Hepatocyte (in vitro differentiated cells): ENCODE data around the gene EPHA4.

ENCODE experiments used
- CTCF ChIP-seq: fragments of 200-600 bp; sonication (generic); IDR thresholded peaks from 2 replicates; pipeline ENCODE4 v1.5.1; 2016; ENCODE audit warnings: antibody characterized with exemption, mild to moderate bottlenecking; ENCODE audit not compliant: poor library complexity
- EZH2 ChIP-seq: fragments of 200-600 bp; sonication (generic); IDR thresholded peaks from 2 replicates; pipeline ENCODE4 v1.6.1; 2016; ENCODE audit warnings: antibody characterized with exemption, mild to moderate bottlenecking, borderline replicate concordance
- EZH2phosphoT487 ChIP-seq: fragments of 200-600 bp; sonication (generic); IDR thresholded peaks from one replicate; pipeline ENCODE4 v1.6.1; 2018; ENCODE audit warnings: antibody characterized with exemption, mild to moderate bottlenecking, low read depth, moderate library complexity; ENCODE audit not compliant: unreplicated experiment, severe bottlenecking

DNA sequence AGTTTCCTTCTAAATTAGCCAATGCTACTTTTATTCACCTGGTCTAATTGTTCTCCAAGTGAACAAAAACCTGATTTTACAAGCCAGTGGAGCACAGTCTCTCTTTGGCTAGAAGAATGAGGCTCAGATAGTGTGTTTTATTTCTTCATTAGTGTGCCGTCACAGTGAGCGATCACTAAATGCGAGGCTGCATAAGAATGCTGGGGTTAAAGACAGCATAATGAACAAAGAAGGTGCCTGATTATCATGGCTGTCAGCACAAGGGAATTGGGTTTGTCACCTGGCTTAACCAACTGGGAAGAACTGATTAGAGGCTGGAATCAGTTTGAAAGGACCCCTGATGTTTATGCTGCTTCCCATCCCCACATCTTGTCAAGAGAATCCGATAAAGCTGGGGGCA is 76.4 kb downstream of the EPHA4 start:
- TF ChIP-seq CTCF = no peak
- TF ChIP-seq EZH2phosphoT487 = no peak
- TF ChIP-seq EZH2 = no peak
